Measurements from ENCODE around the gene PPP2R2D.

GRCh38 chr10:131898061-131898460 lies 2.7 kb upstream of the PPP2R2D start:
- TF ChIP-seq BHLHE40 (IDR thresholded peaks at IDR 0.05; ENCODE audit: borderline replicate concordance) = no peak
- TF ChIP-seq FOXM1 (IDR thresholded peaks at IDR 0.05; ENCODE audit: borderline replicate concordance) = no peak
- no peak for TF ChIP-seq PKNOX1 (IDR thresholded peaks at IDR 0.05)
- no peak for TF ChIP-seq ELF4 (IDR thresholded peaks at IDR 0.05)
- TF ChIP-seq HDGF (IDR thresholded peaks at IDR 0.05; ENCODE audit: borderline replicate concordance) = no peak
- no peak for TF ChIP-seq SUZ12 (IDR thresholded peaks at IDR 0.05)
- TF ChIP-seq SP1 (IDR thresholded peaks at IDR 0.05) = no peak
- no peak for TF ChIP-seq ZNF384 (IDR thresholded peaks at IDR 0.05)
- no peak for TF ChIP-seq FOXA1 (IDR thresholded peaks at IDR 0.05)
- TF ChIP-seq FOXK2 (IDR thresholded peaks at IDR 0.05) = no peak
- TF ChIP-seq TARDBP (IDR thresholded peaks at IDR 0.05) = no peak
- no peak for TF ChIP-seq NFRKB (IDR thresholded peaks at IDR 0.05)
- TF ChIP-seq ARNT (IDR thresholded peaks at IDR 0.05) = no peak
- no peak for TF ChIP-seq CTBP1 (IDR thresholded peaks at IDR 0.05; ENCODE audit: borderline replicate concordance)
